ENCODE measurements around the gene ZC3H14.

DNA sequence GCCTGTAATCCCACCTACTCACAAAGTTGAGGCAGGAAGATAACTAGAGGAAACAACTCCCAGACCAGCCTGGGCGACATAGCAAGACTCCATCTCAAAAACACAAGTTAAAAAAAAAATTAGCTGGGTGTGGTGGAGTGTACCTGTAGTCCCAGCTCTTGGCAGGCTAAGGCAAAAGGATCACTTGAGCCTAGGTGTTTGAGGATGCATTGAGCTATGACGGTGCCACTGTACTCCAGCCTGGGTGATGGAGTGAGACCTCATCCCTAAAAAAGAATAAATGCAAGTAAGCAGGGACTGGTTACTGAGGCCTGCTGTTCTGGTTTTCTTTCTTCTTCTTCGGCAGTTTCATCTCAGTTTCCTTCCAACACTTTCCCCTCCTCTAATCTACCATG, 15.5 kb upstream of the ZC3H14 start:
- TF ChIP-seq CTCF (tag by site-specific recombination; IDR thresholded peaks at IDR 0.05) = no peak
- no peak for TF ChIP-seq ZNF175 (tag by site-specific recombination; IDR thresholded peaks at IDR 0.05)
- TF ChIP-seq, protein P1, sequence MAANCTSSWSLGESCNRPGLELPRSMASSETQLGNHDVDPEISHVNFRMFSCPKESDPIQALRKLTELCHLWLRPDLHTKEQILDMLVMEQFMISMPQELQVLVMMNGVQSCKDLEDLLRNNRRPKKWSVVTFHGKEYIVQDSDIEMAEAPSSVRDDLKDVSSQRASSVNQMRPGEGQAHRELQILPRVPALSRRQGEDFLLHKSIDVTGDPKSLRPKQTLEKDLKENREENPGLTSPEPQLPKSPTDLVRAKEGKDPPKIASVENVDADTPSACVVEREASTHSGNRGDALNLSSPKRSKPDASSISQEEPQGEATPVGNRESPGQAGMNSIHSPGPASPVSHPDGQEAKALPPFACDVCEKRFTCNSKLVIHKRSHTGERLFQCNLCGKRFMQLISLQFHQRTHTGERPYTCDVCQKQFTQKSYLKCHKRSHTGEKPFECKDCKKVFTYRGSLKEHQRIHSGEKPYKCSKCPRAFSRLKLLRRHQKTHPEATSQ (tag by site-specific recombination; IDR thresholded peaks at IDR 0.05) = no peak
- TF ChIP-seq, protein P2, sequence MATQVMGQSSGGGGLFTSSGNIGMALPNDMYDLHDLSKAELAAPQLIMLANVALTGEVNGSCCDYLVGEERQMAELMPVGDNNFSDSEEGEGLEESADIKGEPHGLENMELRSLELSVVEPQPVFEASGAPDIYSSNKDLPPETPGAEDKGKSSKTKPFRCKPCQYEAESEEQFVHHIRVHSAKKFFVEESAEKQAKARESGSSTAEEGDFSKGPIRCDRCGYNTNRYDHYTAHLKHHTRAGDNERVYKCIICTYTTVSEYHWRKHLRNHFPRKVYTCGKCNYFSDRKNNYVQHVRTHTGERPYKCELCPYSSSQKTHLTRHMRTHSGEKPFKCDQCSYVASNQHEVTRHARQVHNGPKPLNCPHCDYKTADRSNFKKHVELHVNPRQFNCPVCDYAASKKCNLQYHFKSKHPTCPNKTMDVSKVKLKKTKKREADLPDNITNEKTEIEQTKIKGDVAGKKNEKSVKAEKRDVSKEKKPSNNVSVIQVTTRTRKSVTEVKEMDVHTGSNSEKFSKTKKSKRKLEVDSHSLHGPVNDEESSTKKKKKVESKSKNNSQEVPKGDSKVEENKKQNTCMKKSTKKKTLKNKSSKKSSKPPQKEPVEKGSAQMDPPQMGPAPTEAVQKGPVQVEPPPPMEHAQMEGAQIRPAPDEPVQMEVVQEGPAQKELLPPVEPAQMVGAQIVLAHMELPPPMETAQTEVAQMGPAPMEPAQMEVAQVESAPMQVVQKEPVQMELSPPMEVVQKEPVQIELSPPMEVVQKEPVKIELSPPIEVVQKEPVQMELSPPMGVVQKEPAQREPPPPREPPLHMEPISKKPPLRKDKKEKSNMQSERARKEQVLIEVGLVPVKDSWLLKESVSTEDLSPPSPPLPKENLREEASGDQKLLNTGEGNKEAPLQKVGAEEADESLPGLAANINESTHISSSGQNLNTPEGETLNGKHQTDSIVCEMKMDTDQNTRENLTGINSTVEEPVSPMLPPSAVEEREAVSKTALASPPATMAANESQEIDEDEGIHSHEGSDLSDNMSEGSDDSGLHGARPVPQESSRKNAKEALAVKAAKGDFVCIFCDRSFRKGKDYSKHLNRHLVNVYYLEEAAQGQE (tag by site-specific recombination; IDR thresholded peaks at IDR 0.05) = no peak

Data from HEK293 (cell line).